Muscle layer of duodenum (tissue), 2 donors: ENCODE data around the gene LYRM4.

ENCODE experiments used
- H3K27ac ChIP-seq: one replicate; pipeline ENCODE4 v1.7.0; 2013; ENCODE audit warnings: mild to moderate bottlenecking, low read length
- H3K27me3 ChIP-seq: one replicate; pipeline ENCODE4 v1.7.0; 2013; ENCODE audit warnings: low read depth, mild to moderate bottlenecking, control low read depth, low read length
- H3K36me3 ChIP-seq, 2 donors: one replicate each; pipeline ENCODE4 v1.7.0; 2013; ENCODE audit warnings: low read length in 2 of 2, control low read depth in 1 of 2, mild to moderate bottlenecking in 1 of 2; ENCODE audit not compliant: insufficient read depth in 2 of 2, control insufficient read depth in 1 of 2
- H3K4me1 ChIP-seq, 2 donors: one replicate each; pipeline ENCODE4 v1.7.0; 2013; ENCODE audit warnings: low read length in 2 of 2, mild to moderate bottlenecking in 2 of 2, control low read depth in 1 of 2, moderate library complexity in 1 of 2; ENCODE audit not compliant: insufficient read depth in 2 of 2, control insufficient read depth in 1 of 2
- H3K4me3 ChIP-seq, 2 donors: one replicate each; pipeline ENCODE4 v1.7.0; 2013; ENCODE audit warnings: low read length in 2 of 2, low read depth in 1 of 2, mild to moderate bottlenecking in 1 of 2
- H3K9me3 ChIP-seq, 2 donors: one replicate each; pipeline ENCODE4 v1.7.0; 2013; ENCODE audit warnings: low read length in 2 of 2, control low read depth in 1 of 2, mild to moderate bottlenecking in 1 of 2; ENCODE audit not compliant: control insufficient read depth in 1 of 2
- donor health status: healthy.

LYRM4 gene

DNA sequence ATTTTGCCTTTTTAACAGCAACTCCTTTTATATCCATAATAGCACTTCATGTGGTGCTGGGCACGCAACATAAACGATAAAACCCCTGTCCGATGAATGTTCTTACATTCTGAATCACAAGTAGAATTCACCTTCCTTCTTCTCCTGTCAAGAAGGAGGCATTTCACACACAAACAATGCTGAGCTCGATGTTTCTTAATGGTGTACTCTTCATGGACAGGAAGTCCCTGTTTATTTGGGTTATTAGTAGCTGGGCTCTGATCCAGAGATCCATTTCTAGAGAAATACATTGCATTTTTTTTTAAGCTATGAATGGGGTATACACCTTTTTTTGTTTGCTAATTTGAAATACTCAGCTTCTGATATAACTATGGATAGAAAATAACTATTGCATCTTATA lies 93.2 kb downstream of the LYRM4 start:
- H3K36me3 ChIP-seq, result no peaks in the 10 kb centered on the region
- no peak overlapping the region for H3K27ac ChIP-seq
- no peaks in the 10 kb centered on the region for H3K4me1 ChIP-seq
- no peak overlapping the region for H3K4me3 ChIP-seq
- H3K9me3 ChIP-seq, result no peaks in the 10 kb centered on the region
- H3K27me3 ChIP-seq, result no peaks in the 10 kb centered on the region

- H3K27ac ChIP-seq, result no peak overlapping the region
- no peak overlapping the region for H3K4me3 ChIP-seq
- H3K27me3 ChIP-seq, result no peaks in the 10 kb centered on the region
- H3K4me1 ChIP-seq, result no peaks in the 10 kb centered on the region
- H3K36me3 ChIP-seq, result no peaks in the 10 kb centered on the region
- no peaks in the 10 kb centered on the region for H3K9me3 ChIP-seq
Measured at GRCh38 chr6:5164092-5164491, 96.7 kb downstream of the LYRM4 start.

- Histone ChIP-seq H3K4me3 (no peak overlapping the region), H3K9me3 (no peaks in the 10 kb centered on the region), H3K27me3 (no peaks in the 10 kb centered on the region), H3K27ac (no peak overlapping the region), H3K4me1 (no peaks in the 10 kb centered on the region), H3K36me3 (no peaks in the 10 kb centered on the region)
Measured at GRCh38 chr6:5163247-5163646, 97.5 kb downstream of the LYRM4 start.

- H3K36me3 ChIP-seq, result no peaks in the 10 kb centered on the region
- no peaks in the 10 kb centered on the region for H3K9me3 ChIP-seq
- no peaks in the 10 kb centered on the region for H3K4me1 ChIP-seq
- no peak overlapping the region for H3K27ac ChIP-seq
- H3K27me3 ChIP-seq, result no peaks in the 10 kb centered on the region
- H3K4me3 ChIP-seq, result no peak overlapping the region
Measured at GRCh38 chr6:5162355-5162754, 98.4 kb downstream of the LYRM4 start.

- H3K9me3 ChIP-seq, result no peaks in the 10 kb centered on the region
- no peaks in the 10 kb centered on the region for H3K4me1 ChIP-seq
- no peaks in the 10 kb centered on the region for H3K36me3 ChIP-seq
- H3K4me3 ChIP-seq, result no peak overlapping the region
- no peaks in the 10 kb centered on the region for H3K27me3 ChIP-seq
- H3K27ac ChIP-seq, result no peak overlapping the region
Measured at GRCh38 chr6:5160206-5160605, 100.5 kb downstream of the LYRM4 start.

DNA sequence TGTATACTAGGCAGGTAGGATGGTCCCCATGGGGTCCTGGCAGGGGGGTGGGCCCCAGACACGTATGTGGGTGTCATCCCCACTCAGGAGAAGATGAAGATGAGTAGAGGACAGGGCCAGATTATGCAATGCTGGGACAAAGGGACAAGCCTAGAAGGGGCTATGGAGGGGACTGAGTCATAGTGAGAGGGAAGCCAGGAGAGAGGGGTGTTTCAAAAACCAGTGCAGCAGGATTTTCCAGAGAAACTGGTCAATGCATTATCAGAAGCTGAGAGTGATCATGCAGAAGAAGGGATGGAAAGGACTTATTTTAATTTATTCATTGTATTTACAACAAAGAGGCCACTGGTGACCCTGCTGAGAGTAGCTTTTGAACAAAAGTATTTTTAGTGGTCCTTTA lies 101.6 kb downstream of the LYRM4 start:
- Histone ChIP-seq H3K9me3 (no peaks in the 10 kb centered on the region), H3K27ac (no peak overlapping the region), H3K27me3 (no peaks in the 10 kb centered on the region), H3K4me1 (no peaks in the 10 kb centered on the region), H3K36me3 (no peaks in the 10 kb centered on the region), H3K4me3 (no peak overlapping the region)

GRCh38 chr6:5158180-5158579 lies 102.6 kb downstream of the LYRM4 start:
- Histone ChIP-seq H3K4me3 (no peak overlapping the region), H3K36me3 (no peaks in the 10 kb centered on the region), H3K27me3 (no peaks in the 10 kb centered on the region), H3K27ac (no peak overlapping the region), H3K4me1 (no peaks in the 10 kb centered on the region), H3K9me3 (no peaks in the 10 kb centered on the region)

DNA sequence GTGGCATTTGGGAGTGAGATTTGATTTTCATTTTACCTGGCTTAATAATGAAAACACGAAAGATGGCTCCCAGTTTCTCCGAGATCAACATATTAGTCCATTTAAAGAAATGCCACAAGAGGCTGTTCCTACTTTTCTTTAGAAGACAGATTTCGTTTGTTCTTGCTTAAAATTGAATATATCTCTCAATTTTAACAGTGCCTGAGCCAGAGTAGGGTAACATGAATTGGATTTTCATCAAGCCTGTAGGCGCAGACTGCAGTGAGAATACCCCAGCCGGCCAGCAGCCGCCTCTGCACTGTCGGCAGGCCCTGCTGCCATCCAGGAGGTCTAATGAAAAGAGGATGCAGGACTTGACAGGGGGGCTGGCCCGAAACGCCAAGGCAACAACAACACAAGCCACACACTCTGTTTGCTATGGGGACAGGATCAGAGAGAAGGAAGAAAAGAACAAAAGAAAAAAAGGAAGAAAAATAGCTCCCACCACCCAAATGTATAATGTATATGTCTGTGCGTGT lies 103.1 kb downstream of the LYRM4 start:
- no peaks in the 10 kb centered on the region for H3K36me3 ChIP-seq
- H3K27me3 ChIP-seq, result no peaks in the 10 kb centered on the region
- H3K4me1 ChIP-seq, result no peaks in the 10 kb centered on the region
- no peak overlapping the region for H3K4me3 ChIP-seq
- no peak overlapping the region for H3K27ac ChIP-seq
- H3K9me3 ChIP-seq, result no peaks in the 10 kb centered on the region

- Histone ChIP-seq H3K36me3 (no peaks in the 10 kb centered on the region), H3K27me3 (no peaks in the 10 kb centered on the region), H3K4me1 (no peaks in the 10 kb centered on the region), H3K4me3 (no peak overlapping the region), H3K27ac (no peak overlapping the region), H3K9me3 (no peaks in the 10 kb centered on the region)
Measured at GRCh38 chr6:5156627-5157026, 104.1 kb downstream of the LYRM4 start.

DNA sequence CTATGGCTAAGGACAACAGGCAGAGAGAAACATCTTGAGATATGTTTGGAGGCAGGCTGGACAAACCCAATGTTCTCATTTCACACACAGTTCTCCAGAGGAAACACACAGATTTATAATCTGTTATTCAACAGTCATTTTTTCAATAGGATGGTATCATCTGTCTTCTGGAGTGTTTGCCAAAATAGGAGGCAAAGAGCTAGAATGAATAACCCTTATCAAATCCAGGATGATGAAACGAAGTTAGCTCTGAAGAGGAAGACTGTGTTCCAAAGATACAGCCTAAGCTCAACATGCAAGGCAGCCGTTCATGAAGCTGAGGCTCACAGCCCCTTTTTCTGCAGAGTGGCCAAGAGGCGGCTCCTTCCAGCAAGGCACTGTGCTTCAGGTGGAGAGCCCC lies 104.8 kb downstream of the LYRM4 start:
- no peaks in the 10 kb centered on the region for H3K27me3 ChIP-seq
- H3K36me3 ChIP-seq, result no peaks in the 10 kb centered on the region
- H3K4me1 ChIP-seq, result no peaks in the 10 kb centered on the region
- no peak overlapping the region for H3K4me3 ChIP-seq
- no peaks in the 10 kb centered on the region for H3K9me3 ChIP-seq
- H3K27ac ChIP-seq, result no peak overlapping the region

DNA sequence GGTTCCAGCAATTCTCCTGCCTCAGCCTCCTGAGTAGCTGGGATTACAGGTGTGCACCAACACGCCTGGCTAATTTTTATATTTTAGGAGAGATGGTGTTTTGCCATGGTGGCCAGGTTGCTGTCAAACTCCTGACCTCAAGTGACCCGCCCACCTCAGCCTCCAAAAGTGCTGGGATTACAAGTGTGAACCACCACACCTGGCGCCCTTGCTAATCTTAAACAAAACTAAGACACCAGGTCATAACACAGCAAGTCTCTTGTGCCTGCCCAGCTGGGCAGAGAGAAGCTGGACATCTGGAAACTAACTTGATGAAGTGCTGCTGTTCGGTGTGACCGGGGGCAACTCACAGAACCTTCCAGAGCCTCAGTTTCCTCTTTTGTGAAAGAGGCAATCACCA lies 107.6 kb downstream of the LYRM4 start:
- Histone ChIP-seq H3K27ac (no peak overlapping the region), H3K9me3 (no peaks in the 10 kb centered on the region), H3K27me3 (no peaks in the 10 kb centered on the region), H3K4me1 (no peaks in the 10 kb centered on the region), H3K36me3 (no peaks in the 10 kb centered on the region), H3K4me3 (no peak overlapping the region)

GRCh38 chr6:5152460-5152859 lies 108.3 kb downstream of the LYRM4 start:
- Histone ChIP-seq H3K4me1 (no peaks in the 10 kb centered on the region), H3K36me3 (no peaks in the 10 kb centered on the region), H3K27ac (no peak overlapping the region), H3K4me3 (no peak overlapping the region), H3K27me3 (no peaks in the 10 kb centered on the region), H3K9me3 (no peaks in the 10 kb centered on the region)
